ENCODE data around the gene BCL2.

BCL2 gene

DNA sequence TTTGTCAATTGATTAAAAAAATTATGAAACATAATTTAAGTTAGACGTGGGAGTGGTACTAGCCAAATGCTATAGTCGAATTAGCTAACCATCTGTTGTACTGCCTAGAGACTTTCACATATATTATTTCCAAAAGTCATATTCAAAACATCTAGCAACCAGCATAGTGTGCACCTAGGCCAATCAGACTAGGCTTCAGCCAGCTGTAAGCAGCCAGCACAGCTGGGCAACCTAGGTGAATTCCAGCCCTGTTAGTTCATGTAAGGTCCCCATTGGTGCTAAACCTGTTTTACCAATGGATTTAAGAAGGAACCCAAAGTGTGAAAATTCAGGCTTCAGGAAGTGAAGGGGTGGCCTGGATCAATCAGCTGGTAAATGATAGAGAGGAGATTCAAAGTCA, 144.3 kb downstream of the BCL2 start:
- TF ChIP-seq, protein P1, sequence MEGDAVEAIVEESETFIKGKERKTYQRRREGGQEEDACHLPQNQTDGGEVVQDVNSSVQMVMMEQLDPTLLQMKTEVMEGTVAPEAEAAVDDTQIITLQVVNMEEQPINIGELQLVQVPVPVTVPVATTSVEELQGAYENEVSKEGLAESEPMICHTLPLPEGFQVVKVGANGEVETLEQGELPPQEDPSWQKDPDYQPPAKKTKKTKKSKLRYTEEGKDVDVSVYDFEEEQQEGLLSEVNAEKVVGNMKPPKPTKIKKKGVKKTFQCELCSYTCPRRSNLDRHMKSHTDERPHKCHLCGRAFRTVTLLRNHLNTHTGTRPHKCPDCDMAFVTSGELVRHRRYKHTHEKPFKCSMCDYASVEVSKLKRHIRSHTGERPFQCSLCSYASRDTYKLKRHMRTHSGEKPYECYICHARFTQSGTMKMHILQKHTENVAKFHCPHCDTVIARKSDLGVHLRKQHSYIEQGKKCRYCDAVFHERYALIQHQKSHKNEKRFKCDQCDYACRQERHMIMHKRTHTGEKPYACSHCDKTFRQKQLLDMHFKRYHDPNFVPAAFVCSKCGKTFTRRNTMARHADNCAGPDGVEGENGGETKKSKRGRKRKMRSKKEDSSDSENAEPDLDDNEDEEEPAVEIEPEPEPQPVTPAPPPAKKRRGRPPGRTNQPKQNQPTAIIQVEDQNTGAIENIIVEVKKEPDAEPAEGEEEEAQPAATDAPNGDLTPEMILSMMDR (IDR thresholded peaks at IDR 0.05; ENCODE audit: low read depth, low read length), result no peak
- TF ChIP-seq EZH2phosphoT487 (IDR thresholded peaks at IDR 0.05; ENCODE audit: low read depth), result no peak
- peaks cover 41% of the 10 kb centered on the region for H3K4me1 ChIP-seq (ENCODE audit: low read length)
- H3K27ac ChIP-seq (ENCODE audit: low read length), result no peak overlapping the region
- no peak overlapping the region for H3K9ac ChIP-seq (ENCODE audit: low read length)
- no peak overlapping the region for H2AFZ ChIP-seq (ENCODE audit: low read depth, low read length)
- H3K9me3 ChIP-seq (ENCODE audit: insufficient read depth, low read length), result no peaks in the 10 kb centered on the region
- no peak overlapping the region for H3K4me2 ChIP-seq (ENCODE audit: low read length)
- no peaks in the 10 kb centered on the region for H3K27me3 ChIP-seq (ENCODE audit: low read depth, low read length)
- peaks cover 62% of the 10 kb centered on the region for H3K36me3 ChIP-seq (replicated peaks; ENCODE audit: low read depth, low read length)
- H4K20me1 ChIP-seq (ENCODE audit: insufficient read depth, low read length), result peaks cover 95% of the 10 kb centered on the region
- peaks cover 93% of the 10 kb centered on the region for H3K79me2 ChIP-seq (ENCODE audit: low read length)
- H3K4me3 ChIP-seq (ENCODE audit: low read length), result no peak overlapping the region

GRCh38 chr18:63173983-63174382, 145.6 kb downstream of the BCL2 start:
- H3K4me1 ChIP-seq (ENCODE audit: low read length), result peaks cover 29% of the 10 kb centered on the region
- no peaks in the 10 kb centered on the region for H3K9me3 ChIP-seq (ENCODE audit: insufficient read depth, low read length)
- no peak for TF ChIP-seq EZH2phosphoT487 (IDR thresholded peaks at IDR 0.05; ENCODE audit: low read depth)
- TF ChIP-seq, protein P1 (IDR thresholded peaks at IDR 0.05; ENCODE audit: low read depth, low read length), result no peak
- no peak overlapping the region for H3K27ac ChIP-seq (ENCODE audit: low read length)
- H2AFZ ChIP-seq (ENCODE audit: low read depth, low read length), result no peak overlapping the region
- peaks cover 90% of the 10 kb centered on the region for H3K79me2 ChIP-seq (ENCODE audit: low read length)
- no peak overlapping the region for H3K4me3 ChIP-seq (ENCODE audit: low read length)
- H4K20me1 ChIP-seq (ENCODE audit: insufficient read depth, low read length), result peaks cover 91% of the 10 kb centered on the region
- no peak overlapping the region for H3K9ac ChIP-seq (ENCODE audit: low read length)
- no peak overlapping the region for H3K4me2 ChIP-seq (ENCODE audit: low read length)
- no peaks in the 10 kb centered on the region for H3K27me3 ChIP-seq (ENCODE audit: low read depth, low read length)
- H3K36me3 ChIP-seq (replicated peaks; ENCODE audit: low read depth, low read length), result peaks cover 58% of the 10 kb centered on the region

DNA sequence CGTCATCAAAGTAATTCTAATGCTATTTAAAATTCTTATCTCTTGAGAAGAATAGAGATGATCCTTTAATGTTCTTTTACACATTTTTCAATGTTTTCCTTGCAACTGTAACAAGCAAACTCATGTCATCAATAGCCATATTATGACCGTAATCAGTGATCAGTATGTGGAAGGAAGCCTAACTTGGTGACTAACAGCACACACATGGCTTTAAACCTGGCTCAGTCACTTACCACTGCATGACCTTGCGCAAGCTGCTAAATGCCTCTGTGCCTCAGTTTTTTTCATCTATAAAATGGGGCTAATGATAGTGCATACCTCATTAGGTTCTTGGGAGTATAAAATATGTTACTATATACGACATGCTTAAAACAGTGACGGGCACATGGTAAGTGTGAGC, 149.7 kb downstream of the BCL2 start:
- no peak overlapping the region for H3K4me3 ChIP-seq (ENCODE audit: low read length)

GRCh38 chr18:63168287-63168686, 151.3 kb downstream of the BCL2 start:
- peaks cover 88% of the 10 kb centered on the region for H3K79me2 ChIP-seq (ENCODE audit: low read length)

More for the DNA sequence above, 149.7 kb downstream of the BCL2 start:
- peaks cover 88% of the 10 kb centered on the region for H3K79me2 ChIP-seq (ENCODE audit: low read length)
- peaks cover 4% of the 10 kb centered on the region; the same call in 1 of the 2 replicates for H3K4me1 ChIP-seq (ENCODE audit: low read length)
- no peak overlapping the region for H3K27ac ChIP-seq (ENCODE audit: low read length)
- no peak overlapping the region for H3K4me2 ChIP-seq (ENCODE audit: low read length)
- no peaks in the 10 kb centered on the region for H3K27me3 ChIP-seq (ENCODE audit: low read depth, low read length)
- H2AFZ ChIP-seq (ENCODE audit: low read depth, low read length), result no peak overlapping the region
- H3K9ac ChIP-seq (ENCODE audit: low read length), result no peak overlapping the region
- H3K9me3 ChIP-seq (ENCODE audit: insufficient read depth, low read length), result no peaks in the 10 kb centered on the region
- H4K20me1 ChIP-seq (ENCODE audit: insufficient read depth, low read length), result peaks cover 88% of the 10 kb centered on the region
- TF ChIP-seq, protein P1 (IDR thresholded peaks at IDR 0.05; ENCODE audit: low read depth, low read length), result no peak
- TF ChIP-seq EZH2phosphoT487 (IDR thresholded peaks at IDR 0.05; ENCODE audit: low read depth), result no peak
- peaks cover 48% of the 10 kb centered on the region for H3K36me3 ChIP-seq (replicated peaks; ENCODE audit: low read depth, low read length)

More at GRCh38 chr18:63168287-63168686, 151.3 kb downstream of the BCL2 start:
- no peak for TF ChIP-seq EZH2phosphoT487 (IDR thresholded peaks at IDR 0.05; ENCODE audit: low read depth)
- TF ChIP-seq, protein P1 (IDR thresholded peaks at IDR 0.05; ENCODE audit: low read depth, low read length), result no peak
- Histone ChIP-seq H3K4me2 (ENCODE audit: low read length) (no peak overlapping the region), H3K27ac (ENCODE audit: low read length) (no peak overlapping the region), H2AFZ (ENCODE audit: low read depth, low read length) (no peak overlapping the region), H3K27me3 (ENCODE audit: low read depth, low read length) (no peaks in the 10 kb centered on the region), H3K4me1 (ENCODE audit: low read length) (peaks cover 14% of the 10 kb centered on the region), H3K9ac (ENCODE audit: low read length) (no peak overlapping the region), H4K20me1 (ENCODE audit: insufficient read depth, low read length) (peaks cover 89% of the 10 kb centered on the region), H3K36me3 (replicated peaks; ENCODE audit: low read depth, low read length) (peaks cover 60% of the 10 kb centered on the region), H3K9me3 (ENCODE audit: insufficient read depth, low read length) (no peaks in the 10 kb centered on the region), H3K4me3 (ENCODE audit: low read length) (no peak overlapping the region)
